ENCODE data around the gene RASGRP4. TPM values are rescaled to one million over a fixed set of nuclear protein-coding genes. Genes with fewer than 3 reads are reported as not detected.

RASGRP4 gene
- total and polyA plus RNA-seq, 4 donors: 0.54 to 9.8 (median 4.1) TPM

DNA sequence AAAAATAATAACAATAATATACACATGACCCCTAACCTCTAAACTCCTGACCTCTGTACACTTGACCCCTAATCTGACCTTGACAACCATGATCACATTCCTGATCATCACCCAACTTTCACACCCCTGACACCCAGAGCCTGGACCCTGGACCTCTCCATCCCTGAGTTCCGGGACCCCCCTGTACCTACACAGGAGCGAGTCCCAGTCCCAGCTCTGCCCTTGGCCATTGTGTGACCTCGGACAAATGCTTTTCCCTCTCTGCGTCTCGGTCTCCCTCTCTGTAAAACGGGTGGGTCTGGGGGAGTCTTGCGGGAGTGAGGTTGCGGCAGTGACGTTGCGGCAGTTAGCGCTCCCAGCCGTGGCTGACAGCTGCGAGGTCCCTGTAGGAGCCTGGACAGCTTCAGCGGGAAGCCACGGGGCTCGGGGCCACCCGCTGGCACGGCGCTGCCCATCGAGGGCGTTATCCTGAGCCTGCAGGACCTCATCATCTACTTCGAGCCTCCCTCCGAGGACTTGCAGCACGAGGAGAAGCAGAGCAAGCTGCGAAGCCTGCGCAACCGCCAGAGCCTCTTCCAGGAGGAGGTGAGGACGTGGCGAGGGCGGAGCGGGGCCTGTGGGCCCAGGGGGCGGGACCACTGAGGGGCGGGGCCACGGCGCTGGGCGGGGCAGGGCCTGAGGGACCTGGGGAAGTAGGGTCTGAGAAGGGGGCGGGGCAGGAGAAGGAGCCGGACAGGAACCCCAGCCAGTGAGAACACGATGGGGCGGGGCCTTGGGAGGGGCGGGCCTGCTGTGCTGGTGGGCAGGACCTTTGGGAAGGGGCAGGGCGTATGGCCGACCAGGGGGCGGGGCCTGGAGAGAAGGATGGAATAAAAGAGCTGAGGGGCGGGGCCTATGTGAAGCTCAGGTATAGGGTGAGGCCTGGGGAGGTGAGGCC, 26.7 kb upstream of the RASGRP4 start:
- Histone ChIP-seq H3K27me3 (ENCODE audit: control insufficient read depth in 1 of 2, insufficient read depth in 2 of 2, low read length in 1 of 2) (no peaks in the 10 kb centered on the region), H3K27ac (ENCODE audit: low read depth in 1 of 2, low read length in 2 of 2) (no peak overlapping the region), H3K9me3 (ENCODE audit: control insufficient read depth, low read length) (no peaks in the 10 kb centered on the region), H3K4me1 (ENCODE audit: control insufficient read depth in 1 of 2, insufficient read depth in 2 of 2, low read length in 2 of 2) (no peaks in the 10 kb centered on the region), H3K36me3 (ENCODE audit: control insufficient read depth in 1 of 2, insufficient read depth in 2 of 2, low read length in 1 of 2) (no peaks in the 10 kb centered on the region), H3K4me3 (ENCODE audit: low read length in 2 of 2) (no peak overlapping the region)
- 64 to 88% methylated on average over 35 to 45 of the region's 45 CpGs for WGBS, 2 donors
- intact Hi-C loops (cut with DNase I): no loop called here
- ATAC-seq (ENCODE audit: low FRiP score): no peak
- DNase-seq: no peak

DNA sequence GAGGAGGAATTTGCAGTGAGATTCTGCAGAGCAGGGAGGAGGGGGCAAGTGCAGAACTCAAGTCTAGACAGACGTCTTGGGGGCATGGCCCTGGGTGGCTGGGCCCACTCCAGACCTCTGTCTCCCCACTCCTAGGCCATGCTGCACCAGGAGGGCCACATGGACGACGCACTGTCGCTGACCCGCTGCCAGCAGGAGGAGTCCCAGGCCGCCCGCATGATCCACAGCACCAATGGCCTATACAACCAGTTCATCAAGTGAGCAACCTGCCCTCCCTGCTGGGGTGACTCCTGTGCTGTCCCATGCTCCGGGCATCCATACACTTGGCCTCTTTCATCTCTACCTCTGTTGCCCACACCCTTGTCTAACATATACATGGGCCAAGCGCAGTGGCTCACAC, 25.6 kb upstream of the RASGRP4 start:
- intact Hi-C loops (cut with DNase I): no loop called here
- ATAC-seq (ENCODE audit: low FRiP score): no peak
- Histone ChIP-seq H3K9me3 (ENCODE audit: control insufficient read depth, low read length) (no peaks in the 10 kb centered on the region), H3K27ac (ENCODE audit: low read depth in 1 of 2, low read length in 2 of 2) (no peak overlapping the region), H3K4me1 (ENCODE audit: control insufficient read depth in 1 of 2, insufficient read depth in 2 of 2, low read length in 2 of 2) (no peaks in the 10 kb centered on the region), H3K27me3 (ENCODE audit: control insufficient read depth in 1 of 2, insufficient read depth in 2 of 2, low read length in 1 of 2) (no peaks in the 10 kb centered on the region), H3K36me3 (ENCODE audit: control insufficient read depth in 1 of 2, insufficient read depth in 2 of 2, low read length in 1 of 2) (no peaks in the 10 kb centered on the region), H3K4me3 (ENCODE audit: low read length in 2 of 2) (no peak overlapping the region)
- DNase-seq: no peak
- 83 to 90% methylated on average over 9 of the region's 9 CpGs for WGBS, 2 donors

DNA sequence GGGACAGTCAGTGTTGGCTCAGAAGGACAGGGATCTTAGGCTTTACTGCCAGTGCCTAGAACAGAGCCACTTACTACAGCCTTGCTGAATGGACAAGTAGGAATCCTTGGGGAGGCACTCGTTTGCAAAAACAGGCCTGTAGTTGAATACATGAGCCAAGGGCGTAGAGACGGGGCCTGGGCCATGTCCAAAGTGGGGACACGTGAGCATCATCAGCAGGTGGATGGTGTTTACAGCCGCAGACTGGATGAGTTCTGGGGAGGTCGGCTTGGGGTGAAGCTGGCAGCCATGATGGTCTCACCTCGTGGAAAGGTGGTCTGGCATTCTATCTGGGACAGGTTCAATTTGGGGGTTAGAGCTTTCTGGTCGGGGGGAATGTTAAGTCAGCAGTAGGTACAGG, 25.0 kb upstream of the RASGRP4 start:
- intact Hi-C loops (cut with DNase I): no loop called here
- no peak for DNase-seq
- Histone ChIP-seq H3K4me1 (ENCODE audit: control insufficient read depth in 1 of 2, insufficient read depth in 2 of 2, low read length in 2 of 2) (no peaks in the 10 kb centered on the region), H3K9me3 (ENCODE audit: control insufficient read depth, low read length) (no peaks in the 10 kb centered on the region), H3K27ac (ENCODE audit: low read depth in 1 of 2, low read length in 2 of 2) (no peak overlapping the region), H3K27me3 (ENCODE audit: control insufficient read depth in 1 of 2, insufficient read depth in 2 of 2, low read length in 1 of 2) (no peaks in the 10 kb centered on the region), H3K36me3 (ENCODE audit: control insufficient read depth in 1 of 2, insufficient read depth in 2 of 2, low read length in 1 of 2) (no peaks in the 10 kb centered on the region), H3K4me3 (ENCODE audit: low read length in 2 of 2) (no peak overlapping the region)
- no peak for ATAC-seq (ENCODE audit: low FRiP score)
- 75 to 79% methylated on average over 8 of the region's 8 CpGs for WGBS, 2 donors

DNA sequence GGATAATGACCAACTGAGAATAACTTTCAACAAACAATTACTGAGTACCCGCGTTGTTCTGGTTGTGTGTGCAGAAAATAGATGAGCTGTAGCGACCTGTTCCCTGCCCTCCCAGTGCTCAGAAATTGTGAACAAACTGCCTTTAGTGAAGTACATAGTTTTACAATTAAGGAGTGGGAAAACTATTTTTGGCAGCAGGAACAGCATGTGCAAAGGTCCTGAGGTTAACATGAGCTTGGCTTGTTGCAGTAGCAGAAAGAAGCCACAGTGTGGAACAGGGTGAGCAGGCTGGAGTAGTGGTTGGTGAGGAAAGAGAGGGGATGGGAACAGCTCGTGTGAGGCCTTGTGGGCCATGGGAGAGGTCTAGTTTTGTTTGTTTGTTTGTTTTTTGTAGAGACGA, 23.5 kb upstream of the RASGRP4 start:
- Histone ChIP-seq H3K36me3 (ENCODE audit: control insufficient read depth in 1 of 2, insufficient read depth in 2 of 2, low read length in 1 of 2) (no peaks in the 10 kb centered on the region), H3K9me3 (ENCODE audit: control insufficient read depth, low read length) (no peaks in the 10 kb centered on the region), H3K4me1 (ENCODE audit: control insufficient read depth in 1 of 2, insufficient read depth in 2 of 2, low read length in 2 of 2) (no peaks in the 10 kb centered on the region), H3K27ac (ENCODE audit: low read depth in 1 of 2, low read length in 2 of 2) (no peak overlapping the region), H3K27me3 (ENCODE audit: control insufficient read depth in 1 of 2, insufficient read depth in 2 of 2, low read length in 1 of 2) (no peaks in the 10 kb centered on the region), H3K4me3 (ENCODE audit: low read length in 2 of 2) (no peak overlapping the region)
- WGBS, 2 donors: 74 to 77% methylated on average over 5 of the region's 5 CpGs
- DNase-seq (no peak), ATAC-seq (ENCODE audit: low FRiP score) (no peak)
- intact Hi-C loops (cut with DNase I): no loop called here

DNA sequence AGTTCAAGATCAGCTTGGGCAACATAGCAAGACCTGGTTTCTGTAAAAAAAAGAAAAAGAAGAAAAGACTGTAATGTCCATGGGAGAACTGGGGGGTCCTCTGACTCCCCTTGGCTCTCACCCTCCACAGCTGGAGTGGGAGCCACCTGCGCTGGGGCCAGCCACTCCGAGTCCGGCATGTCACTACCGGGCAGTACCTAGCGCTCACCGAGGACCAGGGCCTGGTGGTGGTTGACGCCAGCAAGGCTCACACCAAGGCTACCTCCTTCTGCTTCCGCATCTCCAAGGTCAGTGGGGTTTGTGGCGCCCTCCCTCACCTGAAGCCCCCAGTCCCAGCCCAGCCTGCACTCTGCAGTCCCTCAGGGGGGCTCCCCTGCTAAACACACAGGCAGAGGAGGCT, 22.2 kb upstream of the RASGRP4 start:
- Histone ChIP-seq H3K27me3 (ENCODE audit: control insufficient read depth in 1 of 2, insufficient read depth in 2 of 2, low read length in 1 of 2) (no peaks in the 10 kb centered on the region), H3K9me3 (ENCODE audit: control insufficient read depth, low read length) (no peaks in the 10 kb centered on the region), H3K27ac (ENCODE audit: low read depth in 1 of 2, low read length in 2 of 2) (no peak overlapping the region), H3K36me3 (ENCODE audit: control insufficient read depth in 1 of 2, insufficient read depth in 2 of 2, low read length in 1 of 2) (no peaks in the 10 kb centered on the region), H3K4me3 (ENCODE audit: low read length in 2 of 2) (no peak overlapping the region), H3K4me1 (ENCODE audit: control insufficient read depth in 1 of 2, insufficient read depth in 2 of 2, low read length in 2 of 2) (no peaks in the 10 kb centered on the region)
- no peak for DNase-seq
- intact Hi-C loops (cut with DNase I): no loop called here
- WGBS, 2 donors: 89 to 94% methylated on average over 5 to 9 of the region's 9 CpGs
- ATAC-seq (ENCODE audit: low FRiP score): no peak

DNA sequence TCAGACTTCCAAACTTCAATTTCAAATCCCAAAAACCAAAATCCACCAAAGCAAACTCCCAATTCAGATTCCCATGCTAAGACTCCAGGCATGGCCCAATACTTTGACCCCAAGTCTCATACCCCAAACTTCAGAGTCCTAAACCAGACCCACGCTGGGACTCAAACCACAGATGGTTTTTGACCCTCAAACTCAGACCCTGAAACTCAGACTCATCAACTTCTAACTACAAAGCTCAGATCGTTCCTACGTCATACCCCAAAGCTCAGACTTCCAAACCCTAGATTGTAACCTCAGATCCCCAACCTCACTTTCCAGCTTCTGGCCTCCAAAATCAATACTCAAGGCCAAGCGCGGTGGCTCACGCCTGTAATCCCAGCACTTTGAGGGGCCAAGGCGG, 19.3 kb upstream of the RASGRP4 start:
- intact Hi-C loops (cut with DNase I): no loop called here
- 92 to 93% methylated on average over 7 of the region's 7 CpGs for WGBS, 2 donors
- ATAC-seq (ENCODE audit: low FRiP score) (no peak), DNase-seq (no peak)
- Histone ChIP-seq H3K9me3 (ENCODE audit: control insufficient read depth, low read length) (no peaks in the 10 kb centered on the region), H3K4me3 (ENCODE audit: low read length in 2 of 2) (no peak overlapping the region), H3K27ac (ENCODE audit: low read depth in 1 of 2, low read length in 2 of 2) (no peak overlapping the region), H3K27me3 (ENCODE audit: control insufficient read depth in 1 of 2, insufficient read depth in 2 of 2, low read length in 1 of 2) (no peaks in the 10 kb centered on the region), H3K4me1 (ENCODE audit: control insufficient read depth in 1 of 2, insufficient read depth in 2 of 2, low read length in 2 of 2) (no peaks in the 10 kb centered on the region), H3K36me3 (ENCODE audit: control insufficient read depth in 1 of 2, insufficient read depth in 2 of 2, low read length in 1 of 2) (no peaks in the 10 kb centered on the region)

DNA sequence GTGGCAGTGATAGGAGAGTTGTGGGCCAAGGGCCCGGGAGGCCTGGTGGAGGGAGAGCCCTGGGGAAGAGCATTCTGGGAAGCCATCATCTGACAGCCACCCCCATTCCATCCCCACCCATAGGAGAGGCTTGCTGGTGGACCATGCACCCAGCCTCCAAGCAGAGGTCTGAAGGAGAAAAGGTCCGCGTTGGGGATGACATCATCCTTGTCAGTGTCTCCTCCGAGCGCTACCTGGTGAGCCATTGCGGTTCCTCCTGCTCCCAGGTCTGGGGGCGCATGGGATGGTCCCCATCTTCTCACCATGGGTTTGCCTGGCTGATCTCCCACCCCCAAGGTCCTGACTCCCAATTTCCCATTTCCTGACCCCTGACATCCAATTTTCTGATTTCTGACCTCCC, 18.0 kb upstream of the RASGRP4 start:
- Histone ChIP-seq H3K27me3 (ENCODE audit: control insufficient read depth in 1 of 2, insufficient read depth in 2 of 2, low read length in 1 of 2) (no peaks in the 10 kb centered on the region), H3K4me3 (ENCODE audit: low read length in 2 of 2) (no peak overlapping the region), H3K4me1 (ENCODE audit: control insufficient read depth in 1 of 2, insufficient read depth in 2 of 2, low read length in 2 of 2) (no peaks in the 10 kb centered on the region), H3K36me3 (ENCODE audit: control insufficient read depth in 1 of 2, insufficient read depth in 2 of 2, low read length in 1 of 2) (no peaks in the 10 kb centered on the region), H3K27ac (ENCODE audit: low read depth in 1 of 2, low read length in 2 of 2) (no peak overlapping the region), H3K9me3 (ENCODE audit: control insufficient read depth, low read length) (no peaks in the 10 kb centered on the region)
- intact Hi-C loops (cut with DNase I): no loop called here
- WGBS, 2 donors: 82 to 86% methylated on average over 7 of the region's 7 CpGs
- ATAC-seq (ENCODE audit: low FRiP score): no peak
- DNase-seq: no peak

DNA sequence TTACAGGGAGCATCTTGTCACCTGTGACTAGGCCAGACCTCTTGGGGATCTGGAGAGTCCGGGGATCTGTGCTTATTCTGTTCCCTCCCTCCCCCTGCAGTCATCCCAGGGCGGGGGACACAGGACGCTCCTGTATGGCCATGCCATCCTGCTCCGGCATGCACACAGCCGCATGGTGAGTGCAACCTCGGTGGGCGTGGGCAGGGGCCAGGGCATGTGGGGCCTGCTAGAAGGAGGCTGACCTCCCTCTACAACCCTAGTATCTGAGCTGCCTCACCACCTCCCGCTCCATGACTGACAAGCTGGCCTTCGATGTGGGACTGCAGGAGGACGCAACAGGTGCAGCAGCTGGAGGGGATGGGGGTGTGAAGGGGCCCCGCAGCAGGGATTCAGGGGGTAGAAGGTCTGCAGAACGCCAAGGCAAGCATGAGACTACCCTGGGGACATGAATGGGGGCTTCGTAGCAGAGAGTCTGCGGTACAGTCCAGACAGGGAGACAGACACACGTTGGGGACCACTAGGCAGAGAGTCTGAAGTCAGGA, 17.5 kb upstream of the RASGRP4 start:
- Histone ChIP-seq H3K27ac (ENCODE audit: low read depth in 1 of 2, low read length in 2 of 2) (no peak overlapping the region), H3K27me3 (ENCODE audit: control insufficient read depth in 1 of 2, insufficient read depth in 2 of 2, low read length in 1 of 2) (no peaks in the 10 kb centered on the region), H3K4me3 (ENCODE audit: low read length in 2 of 2) (no peak overlapping the region), H3K36me3 (ENCODE audit: control insufficient read depth in 1 of 2, insufficient read depth in 2 of 2, low read length in 1 of 2) (no peaks in the 10 kb centered on the region), H3K4me1 (ENCODE audit: control insufficient read depth in 1 of 2, insufficient read depth in 2 of 2, low read length in 2 of 2) (no peaks in the 10 kb centered on the region), H3K9me3 (ENCODE audit: control insufficient read depth, low read length) (no peaks in the 10 kb centered on the region)
- 79 to 85% methylated on average over 15 of the region's 15 CpGs for WGBS, 2 donors
- ATAC-seq (ENCODE audit: low FRiP score) (no peak), DNase-seq (no peak)
- intact Hi-C loops (cut with DNase I): no loop called here

DNA sequence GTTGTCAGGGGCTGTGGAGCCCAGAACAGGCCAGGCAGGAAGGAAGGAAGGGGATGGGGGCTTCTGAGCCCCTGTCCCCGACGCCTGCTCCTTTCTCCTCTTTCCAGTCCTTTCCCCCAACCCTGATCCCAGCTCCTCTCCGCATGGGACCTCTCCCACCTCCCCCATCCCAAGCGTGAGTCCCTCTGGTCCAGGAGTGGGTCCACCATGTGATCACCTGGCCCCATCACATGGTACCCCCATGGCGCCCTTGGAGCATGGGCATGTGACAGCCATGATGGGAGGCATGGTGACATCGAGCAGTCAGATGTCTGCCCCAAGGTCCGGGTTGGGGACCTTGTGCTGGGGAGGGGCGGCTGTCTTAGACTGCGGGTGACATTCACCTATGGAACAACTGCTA, 16.7 kb upstream of the RASGRP4 start:
- H3K27me3 ChIP-seq (ENCODE audit: control insufficient read depth in 1 of 2, insufficient read depth in 2 of 2, low read length in 1 of 2): no peaks in the 10 kb centered on the region
- H3K4me1 ChIP-seq (ENCODE audit: control insufficient read depth in 1 of 2, insufficient read depth in 2 of 2, low read length in 2 of 2): no peaks in the 10 kb centered on the region
- ATAC-seq (ENCODE audit: low FRiP score) (no peak), DNase-seq (no peak)
- no peaks in the 10 kb centered on the region for H3K36me3 ChIP-seq (ENCODE audit: control insufficient read depth in 1 of 2, insufficient read depth in 2 of 2, low read length in 1 of 2)
- intact Hi-C loops (cut with DNase I): no loop called here
- no peaks in the 10 kb centered on the region for H3K9me3 ChIP-seq (ENCODE audit: control insufficient read depth, low read length)
- no peak overlapping the region for H3K4me3 ChIP-seq (ENCODE audit: low read length in 2 of 2)
- 87 to 92% methylated on average over 7 to 9 of the region's 9 CpGs for WGBS, 2 donors
- H3K27ac ChIP-seq (ENCODE audit: low read depth in 1 of 2, low read length in 2 of 2): no peak overlapping the region
